Frontal cortex (tissue), 4 donors: ENCODE results near the gene ANKRD16. TPM values are rescaled to one million over a fixed set of nuclear protein-coding genes. Genes with fewer than 3 reads are reported as not detected.
"Not testable (repeated sequence)": the region's sequence is repeated elsewhere in the genome, so short reads cannot be mapped to it uniquely, and the experiment has no call there.

Experiments used
- DNase-seq, 2 donors: peaks; one replicate each; pipeline ENCODE4 v3.0.0; 2012; ENCODE audit warnings: low spot score in 2 of 2
- FAIRE-seq: peaks from 2 replicates; lab custom pipeline; 2012; peaks lifted over from hg19 to GRCh38; lab: Jason Lieb, UNC
- total RNA-seq: library from RNA; depleted of rRNA; stranded (reverse); fragments of >200 nt; gene quantifications from one replicate; pipeline ENCODE4 v1.2.3, GENCODE V29; 2014
- donor health status: control.
- donor health status: control.
- donor health status: control.

ANKRD16 gene
- total RNA-seq, 1 donor from 2014 or later, result 6.1 TPM

DNA sequence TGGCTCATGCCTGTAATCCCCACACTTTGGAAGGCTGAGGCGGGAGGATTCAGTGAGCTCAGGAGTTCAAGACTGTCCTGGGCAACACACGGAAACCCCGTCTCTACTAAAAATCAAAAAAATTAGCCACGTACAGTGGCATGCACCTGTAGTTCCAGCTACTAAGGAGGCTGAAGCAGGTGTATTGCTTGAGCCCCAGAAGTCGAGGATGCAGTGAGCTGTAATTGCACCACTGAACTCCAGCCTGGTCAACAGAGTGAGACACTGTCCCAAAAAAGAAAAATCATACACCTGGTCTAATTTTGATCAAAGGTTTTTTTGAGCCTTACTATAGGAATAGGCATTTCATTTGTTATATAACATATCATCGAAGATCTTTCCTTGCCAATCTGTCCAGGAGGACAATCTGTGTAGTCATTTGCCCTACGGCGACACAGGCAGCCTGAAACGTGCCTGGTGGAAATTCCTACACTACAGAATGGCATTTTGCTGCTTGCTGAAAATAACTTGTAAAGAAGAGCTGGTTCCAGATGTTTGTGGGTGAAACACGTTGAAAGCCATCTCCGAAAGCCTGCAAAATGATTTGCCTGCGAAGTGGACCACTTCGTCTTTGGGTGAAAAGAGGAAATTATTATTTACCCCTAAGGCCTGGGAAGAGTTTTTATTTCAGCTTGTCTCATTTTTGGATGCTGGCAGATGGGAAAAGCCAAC lies 45.2 kb downstream of the ANKRD16 start:
- FAIRE-seq, result no peak
- no peak for DNase-seq

DNA sequence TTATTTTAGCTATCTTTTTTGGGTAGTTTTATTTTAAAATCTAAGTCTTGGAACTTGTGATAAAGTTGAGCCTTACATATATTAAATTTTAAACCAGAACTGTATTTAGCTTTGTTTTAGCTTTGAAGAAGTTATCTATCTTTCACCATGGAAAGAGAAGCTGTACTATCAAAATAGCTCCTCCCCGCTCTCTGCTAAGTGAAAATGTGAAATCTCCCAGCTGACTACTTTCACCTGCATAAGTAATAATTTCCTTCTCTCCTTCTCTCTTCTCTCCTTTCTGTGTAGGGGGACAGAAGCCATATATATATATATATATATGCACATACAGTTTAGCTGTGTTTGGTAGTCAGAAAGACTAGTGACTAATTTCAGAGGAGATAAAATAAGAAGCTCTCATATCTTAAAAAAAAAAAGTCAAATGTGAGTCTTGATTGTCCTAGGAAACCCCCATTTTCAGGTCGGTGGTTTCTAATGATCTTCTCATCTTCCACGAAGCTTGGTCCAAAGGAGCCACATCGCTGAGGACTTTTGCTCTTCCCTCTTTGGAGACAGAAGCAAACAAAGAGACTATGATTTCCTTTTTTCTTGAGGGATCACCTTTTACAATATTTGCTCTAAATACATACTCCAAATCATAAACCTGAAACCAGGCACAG lies 45.9 kb downstream of the ANKRD16 start:
- FAIRE-seq, result no peak

DNA sequence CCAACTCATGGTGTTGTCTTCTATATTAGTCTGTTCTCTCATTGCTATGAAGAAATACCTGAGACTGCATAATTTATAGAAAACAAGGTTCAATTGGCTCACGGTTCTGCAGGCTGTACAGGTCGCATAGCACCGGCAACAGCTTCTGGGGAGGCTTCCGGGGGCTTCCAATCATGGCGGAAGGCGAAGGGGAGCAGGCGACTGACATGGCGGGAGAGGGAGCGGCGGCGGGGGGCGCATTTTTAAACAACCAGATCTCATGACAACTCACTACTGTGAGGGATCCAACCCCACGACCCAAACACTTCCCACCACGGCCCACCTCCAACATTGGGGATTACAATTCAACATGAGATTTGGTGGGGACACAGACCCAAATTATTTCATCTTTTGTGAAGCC lies 47.7 kb downstream of the ANKRD16 start:
- DNase-seq (no peak), FAIRE-seq (no peak)

More for the DNA sequence above, 45.9 kb downstream of the ANKRD16 start:
- no peak for DNase-seq

DNA sequence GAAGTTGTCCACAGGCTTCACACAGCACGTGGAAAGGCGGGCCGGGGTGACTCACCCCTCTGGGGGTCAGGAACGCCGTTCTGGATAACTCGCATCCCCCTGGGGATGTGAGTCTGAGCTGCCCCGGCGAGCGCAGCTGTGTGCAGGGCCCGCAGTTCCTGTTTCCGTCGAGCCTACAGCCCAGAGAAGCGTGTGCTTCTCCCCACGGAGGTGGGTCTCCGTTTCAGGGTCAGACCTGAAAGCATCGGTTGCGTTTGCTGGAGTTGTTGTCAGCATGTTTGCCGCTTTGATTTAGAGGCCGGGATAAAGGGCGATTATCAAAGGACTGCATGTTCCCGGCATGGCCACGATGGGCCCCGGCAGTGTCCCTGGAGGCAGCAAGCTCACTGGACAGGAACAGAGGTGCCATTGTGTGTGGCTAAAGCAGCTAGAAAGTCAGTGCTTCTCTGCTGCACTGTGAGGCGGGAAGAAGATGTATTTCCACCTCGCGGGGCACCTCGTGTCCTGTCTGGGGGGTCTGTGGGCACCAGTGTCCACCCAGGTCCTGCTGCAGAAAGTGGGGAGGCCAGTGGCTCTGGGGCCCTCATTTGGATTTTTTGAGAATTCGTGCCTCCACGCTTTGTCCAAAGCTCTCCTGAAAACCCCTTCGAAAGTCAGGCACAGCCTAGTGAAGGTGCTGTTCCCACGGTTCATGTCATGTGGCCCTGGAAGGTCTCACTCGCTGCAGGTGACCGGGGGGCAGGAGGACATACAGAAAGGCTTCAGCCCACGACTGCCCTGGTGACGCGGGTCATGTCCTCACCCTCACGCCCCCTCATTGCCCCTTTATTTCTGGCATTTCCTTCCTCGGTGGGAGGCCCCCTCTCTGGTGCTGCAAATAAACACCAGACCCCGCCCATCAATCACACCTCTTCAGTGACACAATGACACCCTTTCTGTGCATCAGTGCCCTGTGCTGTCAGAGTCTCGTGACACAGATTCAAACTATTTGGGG lies 49.1 kb downstream of the ANKRD16 start:
- DNase-seq, result peak; percentile 36 to 58
- no peak for FAIRE-seq

DNA sequence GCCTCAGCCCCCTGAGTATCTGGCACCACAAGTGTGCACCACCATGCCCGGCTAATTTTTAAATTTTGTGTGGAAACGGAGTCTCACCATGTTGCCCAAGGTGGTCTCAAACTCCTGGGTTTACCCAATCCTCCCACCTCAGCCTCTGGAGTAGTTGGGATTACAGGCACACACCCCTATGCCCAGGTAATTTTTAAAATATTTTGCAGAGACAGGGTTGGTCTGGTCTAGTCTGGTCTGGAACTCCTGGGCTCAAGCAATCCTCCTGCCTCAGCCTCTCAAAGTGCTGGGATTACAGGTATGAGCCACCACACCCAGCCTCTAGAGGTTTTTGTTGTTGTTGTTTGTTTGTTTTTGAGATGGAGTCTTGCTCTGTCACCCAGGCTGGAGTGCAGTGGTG lies 53.5 kb downstream of the ANKRD16 start:
- not testable (repeated sequence) for DNase-seq, FAIRE-seq

DNA sequence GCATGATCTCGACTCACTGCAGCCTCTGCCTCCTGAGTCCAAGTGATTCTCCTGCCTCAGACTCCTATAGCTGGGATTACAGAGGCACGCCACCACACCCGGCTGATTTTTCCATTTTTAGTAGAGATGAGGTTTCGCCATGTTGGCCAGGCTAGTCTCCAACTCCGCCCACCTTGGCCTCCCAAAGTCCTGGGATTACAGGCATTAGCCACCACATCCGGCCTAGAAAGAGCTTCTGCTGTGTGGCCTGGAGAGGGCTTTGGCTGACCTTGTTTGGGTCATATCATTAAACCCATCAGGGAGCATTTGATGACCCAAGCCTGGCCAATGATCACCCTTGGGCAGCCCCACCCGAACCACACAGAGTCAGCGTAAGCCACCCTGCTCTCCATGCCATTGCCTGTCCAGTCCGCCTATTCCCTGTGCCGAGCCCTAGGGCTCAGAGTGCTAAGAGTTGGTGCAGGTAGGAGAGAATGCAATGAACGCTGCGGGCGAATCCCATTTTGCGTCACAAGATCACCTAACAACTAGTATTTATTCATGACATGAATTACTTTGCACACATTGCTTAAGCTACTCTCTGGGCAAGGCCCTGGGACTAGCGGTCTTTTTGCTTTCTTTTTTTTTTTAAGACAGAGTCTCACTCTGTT lies 54.1 kb downstream of the ANKRD16 start:
- FAIRE-seq, result no peak
- DNase-seq, result no peak

DNA sequence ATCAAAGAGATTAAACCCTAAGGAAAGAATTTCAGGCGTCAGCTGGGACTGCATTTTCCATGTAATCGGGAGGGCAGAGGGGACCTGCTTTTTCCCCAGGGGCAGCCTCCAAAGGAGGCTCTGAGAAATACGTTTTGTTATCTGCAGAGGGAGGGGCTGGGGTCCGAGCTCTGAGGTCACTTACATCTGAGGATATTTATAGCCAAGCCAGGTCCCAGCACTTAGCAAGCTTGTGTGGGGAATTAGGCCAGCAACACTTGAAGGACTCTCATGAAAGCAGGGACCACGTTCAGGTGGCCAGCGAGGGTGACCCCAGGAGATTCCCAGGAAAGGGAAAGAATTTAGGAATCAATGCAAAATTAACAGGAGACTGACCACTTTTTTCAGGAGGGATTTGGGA lies 55.9 kb downstream of the ANKRD16 start:
- no peak for FAIRE-seq
- no peak for DNase-seq

DNA sequence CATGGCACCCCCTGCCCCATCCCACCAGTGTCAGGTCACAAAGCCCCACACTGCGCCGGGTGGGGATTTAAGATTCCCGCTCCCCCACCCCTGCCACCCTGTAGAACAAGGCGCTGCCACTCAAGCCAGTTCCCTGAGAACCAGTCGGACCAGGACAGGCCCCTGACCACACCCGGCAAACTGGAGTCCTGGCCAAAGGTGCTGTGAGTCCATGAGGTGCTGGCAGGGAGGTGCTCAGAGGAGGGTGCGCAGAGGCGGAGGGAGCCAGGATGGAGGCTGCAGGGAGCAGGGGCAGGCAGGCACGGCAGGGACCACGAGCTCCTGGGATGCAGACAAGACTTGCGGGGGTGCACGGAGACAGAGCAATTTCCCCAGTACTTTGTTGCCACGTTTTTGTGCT lies 56.7 kb downstream of the ANKRD16 start:
- DNase-seq (no peak), FAIRE-seq (no peak)

DNA sequence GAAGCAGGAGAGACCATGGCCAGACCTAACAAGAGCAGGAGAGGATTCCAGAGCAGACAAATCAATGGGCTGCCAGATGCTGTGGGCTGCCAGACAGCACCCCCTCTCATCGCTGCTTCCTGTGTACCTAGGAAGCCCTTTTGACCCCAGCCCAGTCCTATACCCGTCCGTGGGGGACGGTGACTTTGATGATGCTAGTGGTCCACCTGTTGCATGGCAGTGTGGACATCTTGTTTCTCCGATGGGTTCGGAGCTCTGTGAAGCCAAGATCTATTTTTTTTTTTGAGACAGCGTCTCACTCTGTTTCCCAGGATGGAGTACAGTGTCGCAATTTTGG lies 58.3 kb downstream of the ANKRD16 start:
- DNase-seq (no peak), FAIRE-seq (no peak)

DNA sequence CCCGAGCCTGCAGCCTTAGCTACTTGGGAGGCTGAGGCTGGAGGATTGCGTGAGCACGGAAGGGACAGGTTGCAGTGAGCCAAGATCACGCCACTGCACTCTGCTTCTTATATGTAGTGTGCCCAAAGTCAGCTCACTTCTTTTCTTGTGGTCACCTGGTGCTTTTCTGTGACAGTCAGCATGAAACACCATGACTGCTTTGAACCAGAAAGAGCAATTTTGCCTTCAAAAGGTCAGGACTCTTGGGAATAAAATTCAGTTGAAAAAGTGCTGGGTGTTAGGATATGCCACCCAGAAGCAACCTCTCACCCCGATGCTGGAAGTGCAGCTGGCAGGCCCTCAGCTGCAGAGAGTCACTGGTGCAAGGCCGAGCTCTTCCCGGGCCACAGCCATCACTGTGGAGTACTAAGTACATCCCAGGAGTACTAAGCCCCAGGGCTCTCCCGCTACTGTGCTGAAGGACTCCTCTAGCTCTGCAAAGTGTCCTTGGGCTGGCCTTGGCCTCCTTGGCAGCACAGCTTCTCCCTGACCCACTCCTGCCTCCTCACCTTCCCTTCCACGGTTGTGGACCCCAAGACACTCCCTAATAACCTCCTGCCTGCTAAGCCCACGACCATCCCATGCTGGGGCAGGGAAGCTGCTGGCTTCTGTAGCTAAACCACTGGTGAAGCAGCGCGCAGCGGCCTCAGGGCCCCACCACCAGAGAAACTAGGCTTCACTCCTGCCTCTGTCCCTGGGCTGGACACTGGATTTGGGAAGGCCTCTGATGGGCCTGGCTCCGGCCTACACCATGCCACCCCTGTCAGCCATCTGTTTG lies 58.9 kb downstream of the ANKRD16 start:
- DNase-seq, result no peak
- no peak for FAIRE-seq

DNA sequence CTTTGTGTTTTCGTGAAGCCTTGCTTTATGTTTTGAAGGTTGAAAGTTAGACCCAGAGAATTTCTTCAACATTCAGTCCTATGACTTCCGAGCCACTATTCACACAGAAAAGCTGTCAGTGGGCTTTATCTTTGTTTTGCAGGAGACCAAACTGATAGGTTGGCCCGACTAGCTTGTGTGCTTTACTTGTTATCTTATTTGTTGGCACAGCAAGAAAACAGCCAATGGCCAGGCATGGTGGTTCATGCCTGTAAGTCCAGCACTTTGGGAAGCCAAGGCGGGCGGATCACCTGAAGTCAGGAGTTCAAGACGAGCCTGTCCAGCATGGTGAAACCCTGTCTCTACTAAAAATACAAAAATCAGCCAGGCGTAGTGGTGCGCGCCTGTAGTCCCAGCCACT lies 60.4 kb downstream of the ANKRD16 start:
- no peak for FAIRE-seq
- DNase-seq, result no peak

DNA sequence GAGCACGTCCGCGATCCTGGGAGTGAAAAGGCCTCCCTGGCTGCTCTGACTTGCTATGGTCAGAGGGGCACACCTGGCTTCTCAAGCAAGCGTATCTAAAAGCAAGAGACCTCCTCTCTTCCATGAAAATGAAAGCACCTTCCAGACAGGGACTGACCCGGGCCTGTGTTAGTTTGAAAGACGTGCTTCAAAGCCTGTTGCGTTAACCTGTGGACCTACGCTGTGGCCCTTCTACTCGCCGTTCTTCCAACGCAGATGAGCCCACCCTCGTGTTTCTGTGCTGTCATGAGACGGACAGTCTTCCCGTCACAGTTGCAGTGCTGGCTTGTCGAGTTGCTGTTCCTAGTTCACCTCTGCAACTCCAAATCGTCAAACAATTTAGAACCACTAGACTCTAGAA lies 61.0 kb downstream of the ANKRD16 start:
- FAIRE-seq, result no peak
- no peak for DNase-seq

DNA sequence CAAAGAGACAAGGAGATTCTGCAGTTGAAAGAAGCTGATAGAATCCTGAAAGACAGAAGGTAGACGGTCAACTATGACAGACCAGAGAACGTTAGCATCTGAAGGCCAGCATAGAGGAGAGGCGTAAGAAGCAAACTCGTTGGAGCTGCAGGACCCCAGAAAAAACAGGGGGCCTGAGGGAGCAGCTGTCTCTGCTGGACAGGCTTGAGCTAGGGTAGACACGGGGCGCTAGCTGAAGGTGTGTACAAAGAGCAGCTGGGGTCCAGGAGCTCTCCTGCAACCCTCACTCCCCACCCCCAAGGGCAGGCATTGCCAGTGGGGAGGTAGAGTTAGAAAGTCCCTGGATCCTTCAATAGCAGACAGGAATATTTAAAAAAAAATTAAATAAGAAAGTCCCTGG lies 61.9 kb downstream of the ANKRD16 start:
- DNase-seq (no peak), FAIRE-seq (no peak)

DNA sequence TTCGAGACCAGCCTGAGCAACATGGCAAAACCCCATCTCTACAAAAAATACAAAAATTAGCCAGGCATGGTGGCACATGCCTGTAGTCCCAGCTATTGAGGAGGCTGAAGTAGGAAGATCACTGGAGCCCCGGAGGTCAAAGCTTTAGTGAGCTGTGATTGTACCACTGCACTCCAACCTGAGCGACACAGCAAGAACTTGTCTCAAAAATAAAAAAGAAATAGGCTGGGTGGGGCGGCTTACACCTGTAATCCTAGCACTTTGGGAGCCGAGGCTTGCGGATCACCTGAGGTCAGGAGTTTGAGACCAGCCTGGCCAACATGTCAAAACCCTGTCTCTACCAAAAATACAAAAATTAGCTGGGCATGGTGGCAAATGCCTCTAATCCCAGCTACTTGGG lies 63.2 kb downstream of the ANKRD16 start:
- FAIRE-seq, DNase-seq: not testable (repeated sequence)

DNA sequence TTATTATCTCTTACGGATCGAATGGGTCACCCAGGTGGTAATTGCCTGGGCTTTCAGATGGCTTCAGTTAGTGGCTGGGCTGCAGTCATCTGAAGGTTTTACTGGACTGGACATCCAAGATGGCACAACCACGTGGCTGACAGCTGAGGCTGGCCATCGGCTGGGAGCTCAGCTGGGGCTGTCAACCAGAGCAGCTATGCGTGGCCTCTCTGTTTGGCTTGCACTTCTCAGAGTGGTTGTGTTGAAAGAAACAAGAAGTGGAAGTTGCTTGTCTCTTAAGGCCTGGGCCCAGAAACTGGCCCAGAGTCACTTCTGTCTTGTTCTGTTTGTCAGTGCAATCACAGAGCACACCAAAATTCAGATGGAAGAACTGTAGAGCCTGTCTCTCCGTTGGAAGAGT lies 70.8 kb downstream of the ANKRD16 start:
- DNase-seq, result no peak
- FAIRE-seq, result no peak

DNA sequence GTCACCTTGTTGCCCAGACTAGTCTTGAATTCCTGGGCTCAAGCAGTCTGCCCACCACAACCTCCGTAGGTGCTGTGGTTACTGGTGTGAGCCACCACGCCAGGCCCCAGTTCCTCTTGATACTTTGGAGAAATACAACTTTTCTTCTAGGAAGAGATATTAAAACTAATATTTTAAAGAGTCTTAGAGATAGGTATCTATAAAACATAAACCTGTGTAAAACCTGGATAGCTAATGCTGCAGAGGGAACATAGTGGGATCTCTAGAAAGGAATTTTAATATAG lies 71.7 kb downstream of the ANKRD16 start:
- FAIRE-seq (no peak), DNase-seq (no peak)

DNA sequence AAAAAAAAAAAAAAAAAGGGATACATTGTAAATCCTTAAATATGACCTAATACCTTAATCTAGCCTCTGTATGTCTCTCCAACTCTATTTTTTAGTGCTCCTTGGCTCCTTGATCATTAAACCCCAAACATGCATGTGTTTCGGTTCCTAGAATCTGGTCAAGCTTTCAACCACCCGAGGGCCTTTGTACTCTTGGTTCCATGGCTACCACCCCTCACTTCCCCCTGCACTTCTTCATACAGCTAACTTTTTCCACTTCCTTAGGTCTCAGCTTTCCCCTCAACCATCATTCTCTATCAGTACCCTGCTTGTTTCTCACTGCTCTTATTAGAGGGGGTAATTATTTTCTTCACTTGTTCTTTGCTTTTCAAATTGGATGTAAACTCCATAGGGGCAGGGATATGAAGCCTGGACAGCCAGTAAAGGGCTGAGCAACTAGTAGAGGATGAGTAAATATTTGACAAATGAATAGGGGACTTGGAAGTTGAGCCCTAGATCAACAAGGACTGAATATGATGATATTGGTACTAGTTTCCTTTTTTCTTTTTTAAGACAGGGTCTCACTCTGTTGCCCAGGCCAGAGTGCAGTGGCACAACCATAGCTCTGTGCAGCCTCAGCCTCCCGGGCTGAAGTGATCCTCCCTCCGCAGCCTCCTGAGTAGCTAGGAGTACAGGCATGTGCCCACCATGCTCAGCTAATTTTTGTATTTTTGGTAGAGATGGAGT lies 72.2 kb downstream of the ANKRD16 start:
- DNase-seq, result no peak
- no peak for FAIRE-seq

DNA sequence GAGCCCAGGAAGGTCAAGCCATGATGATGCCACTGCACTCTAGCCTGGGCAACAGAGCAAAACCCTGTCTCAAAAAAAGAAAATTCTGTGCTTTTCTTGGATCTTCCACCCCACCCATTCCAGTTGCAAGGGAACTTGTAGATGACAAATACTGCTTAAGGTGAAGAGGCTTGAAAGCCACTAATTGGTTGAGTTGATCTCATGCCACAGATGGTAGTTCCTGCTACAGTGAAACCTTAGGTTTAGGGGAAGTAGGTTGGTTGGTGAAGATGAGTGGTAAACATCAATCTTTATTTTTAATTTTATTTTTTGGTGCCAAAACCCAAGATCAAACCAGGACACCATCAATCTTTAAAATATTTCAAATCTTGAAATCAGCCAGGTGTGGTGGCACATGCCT lies 73.5 kb downstream of the ANKRD16 start:
- no peak for DNase-seq
- FAIRE-seq, result no peak
